GM23338 (cell line): ENCODE data around the gene SERP2. TPM values are rescaled to one million over a fixed set of nuclear protein-coding genes. Genes with fewer than 3 reads are reported as not detected.

Source experiments
- ATAC-seq: fragments of 200-7000 bp; cut with Tn5 transposase; 3 replicates; pipeline ENCODE4 v1.9.1; 2020
- DNase-seq: peaks from one replicate; pipeline ENCODE4 v3.0.0-alpha.2; 2015; ENCODE audit warnings: low spot score
- H2AFZ ChIP-seq: fragments of 200-600 bp; sonication (generic); 2 replicates; pipeline ENCODE4 v1.8.0; 2016; ENCODE audit warnings: antibody characterized with exemption, mild to moderate bottlenecking, moderate library complexity
- H3F3A ChIP-seq: fragments of 200-600 bp; sonication (generic); replicated peaks from 2 replicates; pipeline ENCODE4 v1.8.0; 2017; ENCODE audit warnings: antibody characterized with exemption, mixed run types, low read depth
- H3K27ac ChIP-seq: fragments of 200-600 bp; sonication (generic); 2 replicates; pipeline ENCODE4 v1.6.1; 2016; ENCODE audit warnings: low read depth
- H3K27me3 ChIP-seq: fragments of 200-600 bp; sonication (generic); 2 replicates; pipeline ENCODE4 v1.8.0; 2016; ENCODE audit warnings: mild to moderate bottlenecking, mixed run types, moderate library complexity; ENCODE audit not compliant: insufficient read depth
- H3K36me3 ChIP-seq: fragments of 200-600 bp; sonication (generic); 2 replicates; pipeline ENCODE4 v1.8.0; 2016; ENCODE audit warnings: mild to moderate bottlenecking; ENCODE audit not compliant: insufficient read depth
- H3K4me1 ChIP-seq: fragments of 200-600 bp; sonication (generic); 2 replicates; pipeline ENCODE4 v1.8.0; 2016; ENCODE audit warnings: mild to moderate bottlenecking, moderate library complexity; ENCODE audit not compliant: insufficient read depth
- H3K4me2 ChIP-seq: fragments of 200-600 bp; sonication (generic); 2 replicates; pipeline ENCODE4 v1.7.1; 2017; ENCODE audit warnings: mixed run types
- H3K4me3 ChIP-seq: fragments of 200-600 bp; sonication (generic); 2 replicates; pipeline ENCODE4 v1.6.1; 2016; ENCODE audit warnings: mixed run types
- H3K79me2 ChIP-seq: fragments of 200-600 bp; sonication (generic); replicated peaks from 2 replicates; pipeline ENCODE4 v1.8.0; 2017; ENCODE audit warnings: mild to moderate bottlenecking; ENCODE audit not compliant: insufficient read depth
- H3K9me2 ChIP-seq: fragments of 200-600 bp; sonication (generic); 2 replicates; pipeline ENCODE4 v1.8.0; 2017; ENCODE audit not compliant: insufficient read depth
- H4K20me1 ChIP-seq: fragments of 200-600 bp; sonication (generic); replicated peaks from 2 replicates; pipeline ENCODE4 v1.8.0; 2017; ENCODE audit warnings: mild to moderate bottlenecking; ENCODE audit not compliant: insufficient read depth
- H3K27ac Mint-ChIP-seq: 2 replicates; pipeline ENCODE4 v1.8.0; 2020; ENCODE audit warnings: inconsistent platforms, mild to moderate bottlenecking, moderate library complexity, mixed read lengths
- H3K27me3 Mint-ChIP-seq: 3 replicates; pipeline ENCODE4 v1.8.0; 2022; ENCODE audit warnings: low read depth, mild to moderate bottlenecking, moderate library complexity, mixed read lengths, inconsistent platforms; ENCODE audit not compliant: insufficient read depth, poor library complexity
- H3K36me3 Mint-ChIP-seq: 3 replicates; pipeline ENCODE4 v1.8.0; 2021; ENCODE audit warnings: low read depth, mild to moderate bottlenecking, inconsistent platforms, moderate library complexity, mixed read lengths
- H3K4me1 Mint-ChIP-seq: 3 replicates; pipeline ENCODE4 v1.8.0; 2020; ENCODE audit warnings: mild to moderate bottlenecking, inconsistent platforms, mixed read lengths
- H3K4me3 Mint-ChIP-seq: 3 replicates; pipeline ENCODE4 v1.8.0; 2021; ENCODE audit warnings: moderate library complexity, mild to moderate bottlenecking, inconsistent platforms, mixed read lengths
- H3K9me3 Mint-ChIP-seq: 3 replicates; pipeline ENCODE4 v1.8.0; 2020; ENCODE audit warnings: moderate library complexity, mild to moderate bottlenecking, inconsistent platforms, mixed read lengths
- CREB1 ChIP-seq: fragments of 250-450 bp; sonication (Bioruptor Pico); IDR thresholded peaks from 2 replicates; pipeline ENCODE4 v1.5.0; 2020; ENCODE audit warnings: low read depth, mild to moderate bottlenecking, moderate library complexity
- EZH2 ChIP-seq: fragments of 200-600 bp; sonication (generic); IDR thresholded peaks from one replicate; pipeline ENCODE4 v1.8.0; 2017; ENCODE audit warnings: antibody characterized with exemption, mild to moderate bottlenecking, low read depth; ENCODE audit not compliant: unreplicated experiment
- EZH2phosphoT487 ChIP-seq: fragments of 200-600 bp; sonication (generic); IDR thresholded peaks from one replicate; pipeline ENCODE4 v1.8.1; 2018; ENCODE audit warnings: antibody characterized with exemption; ENCODE audit not compliant: unreplicated experiment
- JUNB ChIP-seq: IDR thresholded peaks from one replicate; pipeline ENCODE4 v1.6.1; 2016; ENCODE audit warnings: antibody characterized with exemption; ENCODE audit not compliant: unreplicated experiment
- NANOG ChIP-seq: IDR thresholded peaks from 2 replicates; pipeline ENCODE4 v1.6.1; 2016; ENCODE audit warnings: antibody characterized with exemption, borderline replicate concordance
- POLR2AphosphoS5 ChIP-seq: IDR thresholded peaks from 2 replicates; pipeline ENCODE4 v1.6.1; 2016; ENCODE audit warnings: antibody characterized with exemption, low read depth
- STAT1 ChIP-seq: IDR thresholded peaks from one replicate; pipeline ENCODE4 v1.6.1; 2016; ENCODE audit warnings: antibody characterized with exemption; ENCODE audit not compliant: unreplicated experiment
- ZNF114 ChIP-seq: fragments of 250-450 bp; sonication (Bioruptor Pico); IDR thresholded peaks from 2 replicates; pipeline ENCODE4 v1.5.0; 2020; ENCODE audit warnings: mild to moderate bottlenecking, moderate library complexity
- ZNF331 ChIP-seq: fragments of 250-450 bp; sonication (Bioruptor Pico); IDR thresholded peaks from 2 replicates; pipeline ENCODE4 v1.5.0; 2020; ENCODE audit warnings: low read depth, mild to moderate bottlenecking, moderate library complexity
- polyA plus RNA-seq: library from polyadenylated mRNA; unstranded; fragments of >200 nt; fragmentation: Nextera tagmentation; extraction: Ambion mirVana; gene quantifications from 2 replicates; pipeline ENCODE4 v1.2.1, GENCODE V29; 2016
- total RNA-seq: library from RNA; depleted of rRNA; stranded (reverse); fragments of >200 nt; shearing (Covaris generic); gene quantifications from 2 replicates; pipeline ENCODE4 v1.2.3, GENCODE V29; 2014
- TF ChIP-seq, protein P1 (sequence below): IDR thresholded peaks from 2 replicates; pipeline ENCODE4 v1.6.1; 2016; ENCODE audit warnings: antibody characterized with exemption
- TF ChIP-seq, protein P2 (sequence below): IDR thresholded peaks from one replicate; pipeline ENCODE4 v1.6.1; 2018; ENCODE audit warnings: antibody characterized with exemption; ENCODE audit not compliant: unreplicated experiment
- TF ChIP-seq, protein P3 (sequence below): fragments of 250-450 bp; sonication (Bioruptor Pico); IDR thresholded peaks from 2 replicates; pipeline ENCODE4 v1.5.0; 2020; ENCODE audit warnings: mild to moderate bottlenecking, moderate library complexity
- TF ChIP-seq, protein P4 (sequence below), 2 experiments: fragments of 200-600 bp in 1 of 2; sonication (generic) in 1 of 2; conservative IDR thresholded peaks; 2 replicates each; pipeline versions ENCODE4 v1.5.1 to v1.6.1; 2016 to 2017; ENCODE audit warnings: antibody characterized with exemption in 2 of 2, low read depth in 2 of 2, mild to moderate bottlenecking in 2 of 2, moderate library complexity in 1 of 2

SERP2 gene
- total and polyA plus RNA-seq, 2 experiments from 2014 or later: 0.59 to 3.4 TPM

DNA sequence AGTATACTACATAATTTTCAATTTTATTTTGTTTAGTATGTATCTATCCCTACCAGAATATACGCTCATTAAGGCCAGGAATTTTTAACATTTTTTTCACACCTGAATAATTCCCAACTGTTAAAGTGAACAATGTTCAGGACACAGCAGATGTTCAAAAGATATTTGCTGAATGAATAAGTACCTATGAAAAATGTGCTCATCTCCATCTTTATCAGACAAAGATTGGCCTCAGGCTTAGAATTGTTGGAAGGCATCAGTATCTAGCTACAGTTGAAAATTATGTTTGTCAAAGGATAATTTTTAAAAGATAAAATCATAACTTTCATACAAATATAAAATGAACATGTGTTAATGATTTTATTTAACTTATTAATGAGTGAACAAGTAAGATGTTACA lies 30.9 kb upstream of the SERP2 start:
- Histone ChIP-seq H3K9me2 (no peaks in the 10 kb centered on the region), H3K27ac (no peak overlapping the region), H3K4me3 (no peak overlapping the region), H3K79me2 (no peaks in the 10 kb centered on the region), H4K20me1 (no peaks in the 10 kb centered on the region), H3F3A (no peaks in the 10 kb centered on the region), H3K4me2 (no peak overlapping the region), H2AFZ (no peak overlapping the region), H3K4me1 (peaks cover 5% of the 10 kb centered on the region; the same call in 1 of the 2 replicates), H3K27me3 (no peaks in the 10 kb centered on the region), H3K36me3 (no peaks in the 10 kb centered on the region)
- H3K27ac Mint-ChIP-seq: no peak overlapping the region
- no peaks in the 10 kb centered on the region for H3K36me3 Mint-ChIP-seq
- DNase-seq: no peak
- no peaks in the 10 kb centered on the region for H3K27me3 Mint-ChIP-seq
- no peaks in the 10 kb centered on the region for H3K4me1 Mint-ChIP-seq
- H3K9me3 Mint-ChIP-seq: peaks cover 3% of the 10 kb centered on the region; the same call in 1 of the 3 replicates
- TF ChIP-seq ZNF114 (no peak), EZH2 (no peak), STAT1 (no peak), NANOG (no peak), ZNF331 (CRISPR knock-in tag) (no peak), EZH2phosphoT487 (no peak), JUNB (no peak), POLR2AphosphoS5 (no peak), CREB1 (no peak)
- TF ChIP-seq, protein P1, sequence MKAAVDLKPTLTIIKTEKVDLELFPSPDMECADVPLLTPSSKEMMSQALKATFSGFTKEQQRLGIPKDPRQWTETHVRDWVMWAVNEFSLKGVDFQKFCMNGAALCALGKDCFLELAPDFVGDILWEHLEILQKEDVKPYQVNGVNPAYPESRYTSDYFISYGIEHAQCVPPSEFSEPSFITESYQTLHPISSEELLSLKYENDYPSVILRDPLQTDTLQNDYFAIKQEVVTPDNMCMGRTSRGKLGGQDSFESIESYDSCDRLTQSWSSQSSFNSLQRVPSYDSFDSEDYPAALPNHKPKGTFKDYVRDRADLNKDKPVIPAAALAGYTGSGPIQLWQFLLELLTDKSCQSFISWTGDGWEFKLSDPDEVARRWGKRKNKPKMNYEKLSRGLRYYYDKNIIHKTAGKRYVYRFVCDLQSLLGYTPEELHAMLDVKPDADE: no peak
- TF ChIP-seq, protein P2, sequence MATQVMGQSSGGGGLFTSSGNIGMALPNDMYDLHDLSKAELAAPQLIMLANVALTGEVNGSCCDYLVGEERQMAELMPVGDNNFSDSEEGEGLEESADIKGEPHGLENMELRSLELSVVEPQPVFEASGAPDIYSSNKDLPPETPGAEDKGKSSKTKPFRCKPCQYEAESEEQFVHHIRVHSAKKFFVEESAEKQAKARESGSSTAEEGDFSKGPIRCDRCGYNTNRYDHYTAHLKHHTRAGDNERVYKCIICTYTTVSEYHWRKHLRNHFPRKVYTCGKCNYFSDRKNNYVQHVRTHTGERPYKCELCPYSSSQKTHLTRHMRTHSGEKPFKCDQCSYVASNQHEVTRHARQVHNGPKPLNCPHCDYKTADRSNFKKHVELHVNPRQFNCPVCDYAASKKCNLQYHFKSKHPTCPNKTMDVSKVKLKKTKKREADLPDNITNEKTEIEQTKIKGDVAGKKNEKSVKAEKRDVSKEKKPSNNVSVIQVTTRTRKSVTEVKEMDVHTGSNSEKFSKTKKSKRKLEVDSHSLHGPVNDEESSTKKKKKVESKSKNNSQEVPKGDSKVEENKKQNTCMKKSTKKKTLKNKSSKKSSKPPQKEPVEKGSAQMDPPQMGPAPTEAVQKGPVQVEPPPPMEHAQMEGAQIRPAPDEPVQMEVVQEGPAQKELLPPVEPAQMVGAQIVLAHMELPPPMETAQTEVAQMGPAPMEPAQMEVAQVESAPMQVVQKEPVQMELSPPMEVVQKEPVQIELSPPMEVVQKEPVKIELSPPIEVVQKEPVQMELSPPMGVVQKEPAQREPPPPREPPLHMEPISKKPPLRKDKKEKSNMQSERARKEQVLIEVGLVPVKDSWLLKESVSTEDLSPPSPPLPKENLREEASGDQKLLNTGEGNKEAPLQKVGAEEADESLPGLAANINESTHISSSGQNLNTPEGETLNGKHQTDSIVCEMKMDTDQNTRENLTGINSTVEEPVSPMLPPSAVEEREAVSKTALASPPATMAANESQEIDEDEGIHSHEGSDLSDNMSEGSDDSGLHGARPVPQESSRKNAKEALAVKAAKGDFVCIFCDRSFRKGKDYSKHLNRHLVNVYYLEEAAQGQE: no peak
- TF ChIP-seq, protein P3, sequence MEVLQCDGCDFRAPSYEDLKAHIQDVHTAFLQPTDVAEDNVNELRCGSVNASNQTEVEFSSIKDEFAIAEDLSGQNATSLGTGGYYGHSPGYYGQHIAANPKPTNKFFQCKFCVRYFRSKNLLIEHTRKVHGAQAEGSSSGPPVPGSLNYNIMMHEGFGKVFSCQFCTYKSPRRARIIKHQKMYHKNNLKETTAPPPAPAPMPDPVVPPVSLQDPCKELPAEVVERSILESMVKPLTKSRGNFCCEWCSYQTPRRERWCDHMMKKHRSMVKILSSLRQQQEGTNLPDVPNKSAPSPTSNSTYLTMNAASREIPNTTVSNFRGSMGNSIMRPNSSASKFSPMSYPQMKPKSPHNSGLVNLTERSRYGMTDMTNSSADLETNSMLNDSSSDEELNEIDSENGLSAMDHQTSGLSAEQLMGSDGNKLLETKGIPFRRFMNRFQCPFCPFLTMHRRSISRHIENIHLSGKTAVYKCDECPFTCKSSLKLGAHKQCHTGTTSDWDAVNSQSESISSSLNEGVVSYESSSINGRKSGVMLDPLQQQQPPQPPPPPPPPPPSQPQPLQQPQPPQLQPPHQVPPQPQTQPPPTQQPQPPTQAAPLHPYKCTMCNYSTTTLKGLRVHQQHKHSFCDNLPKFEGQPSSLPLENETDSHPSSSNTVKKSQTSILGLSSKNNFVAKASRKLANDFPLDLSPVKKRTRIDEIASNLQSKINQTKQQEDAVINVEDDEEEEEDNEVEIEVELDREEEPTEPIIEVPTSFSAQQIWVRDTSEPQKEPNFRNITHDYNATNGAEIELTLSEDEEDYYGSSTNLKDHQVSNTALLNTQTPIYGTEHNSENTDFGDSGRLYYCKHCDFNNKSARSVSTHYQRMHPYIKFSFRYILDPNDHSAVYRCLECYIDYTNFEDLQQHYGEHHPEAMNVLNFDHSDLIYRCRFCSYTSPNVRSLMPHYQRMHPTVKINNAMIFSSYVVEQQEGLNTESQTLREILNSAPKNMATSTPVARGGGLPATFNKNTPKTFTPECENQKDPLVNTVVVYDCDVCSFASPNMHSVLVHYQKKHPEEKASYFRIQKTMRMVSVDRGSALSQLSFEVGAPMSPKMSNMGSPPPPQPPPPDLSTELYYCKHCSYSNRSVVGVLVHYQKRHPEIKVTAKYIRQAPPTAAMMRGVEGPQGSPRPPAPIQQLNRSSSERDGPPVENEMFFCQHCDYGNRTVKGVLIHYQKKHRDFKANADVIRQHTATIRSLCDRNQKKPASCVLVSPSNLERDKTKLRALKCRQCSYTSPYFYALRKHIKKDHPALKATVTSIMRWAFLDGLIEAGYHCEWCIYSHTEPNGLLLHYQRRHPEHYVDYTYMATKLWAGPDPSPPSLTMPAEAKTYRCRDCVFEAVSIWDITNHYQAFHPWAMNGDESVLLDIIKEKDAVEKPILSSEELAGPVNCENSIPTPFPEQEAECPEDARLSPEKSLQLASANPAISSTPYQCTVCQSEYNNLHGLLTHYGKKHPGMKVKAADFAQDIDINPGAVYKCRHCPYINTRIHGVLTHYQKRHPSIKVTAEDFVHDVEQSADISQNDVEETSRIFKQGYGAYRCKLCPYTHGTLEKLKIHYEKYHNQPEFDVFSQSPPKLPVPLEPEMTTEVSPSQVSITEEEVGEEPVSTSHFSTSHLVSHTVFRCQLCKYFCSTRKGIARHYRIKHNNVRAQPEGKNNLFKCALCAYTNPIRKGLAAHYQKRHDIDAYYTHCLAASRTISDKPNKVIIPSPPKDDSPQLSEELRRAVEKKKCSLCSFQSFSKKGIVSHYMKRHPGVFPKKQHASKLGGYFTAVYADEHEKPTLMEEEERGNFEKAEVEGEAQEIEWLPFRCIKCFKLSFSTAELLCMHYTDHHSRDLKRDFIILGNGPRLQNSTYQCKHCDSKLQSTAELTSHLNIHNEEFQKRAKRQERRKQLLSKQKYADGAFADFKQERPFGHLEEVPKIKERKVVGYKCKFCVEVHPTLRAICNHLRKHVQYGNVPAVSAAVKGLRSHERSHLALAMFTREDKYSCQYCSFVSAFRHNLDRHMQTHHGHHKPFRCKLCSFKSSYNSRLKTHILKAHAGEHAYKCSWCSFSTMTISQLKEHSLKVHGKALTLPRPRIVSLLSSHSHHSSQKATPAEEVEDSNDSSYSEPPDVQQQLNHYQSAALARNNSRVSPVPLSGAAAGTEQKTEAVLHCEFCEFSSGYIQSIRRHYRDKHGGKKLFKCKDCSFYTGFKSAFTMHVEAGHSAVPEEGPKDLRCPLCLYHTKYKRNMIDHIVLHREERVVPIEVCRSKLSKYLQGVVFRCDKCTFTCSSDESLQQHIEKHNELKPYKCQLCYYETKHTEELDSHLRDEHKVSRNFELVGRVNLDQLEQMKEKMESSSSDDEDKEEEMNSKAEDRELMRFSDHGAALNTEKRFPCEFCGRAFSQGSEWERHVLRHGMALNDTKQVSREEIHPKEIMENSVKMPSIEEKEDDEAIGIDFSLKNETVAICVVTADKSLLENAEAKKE: no peak
- TF ChIP-seq, protein P4, sequence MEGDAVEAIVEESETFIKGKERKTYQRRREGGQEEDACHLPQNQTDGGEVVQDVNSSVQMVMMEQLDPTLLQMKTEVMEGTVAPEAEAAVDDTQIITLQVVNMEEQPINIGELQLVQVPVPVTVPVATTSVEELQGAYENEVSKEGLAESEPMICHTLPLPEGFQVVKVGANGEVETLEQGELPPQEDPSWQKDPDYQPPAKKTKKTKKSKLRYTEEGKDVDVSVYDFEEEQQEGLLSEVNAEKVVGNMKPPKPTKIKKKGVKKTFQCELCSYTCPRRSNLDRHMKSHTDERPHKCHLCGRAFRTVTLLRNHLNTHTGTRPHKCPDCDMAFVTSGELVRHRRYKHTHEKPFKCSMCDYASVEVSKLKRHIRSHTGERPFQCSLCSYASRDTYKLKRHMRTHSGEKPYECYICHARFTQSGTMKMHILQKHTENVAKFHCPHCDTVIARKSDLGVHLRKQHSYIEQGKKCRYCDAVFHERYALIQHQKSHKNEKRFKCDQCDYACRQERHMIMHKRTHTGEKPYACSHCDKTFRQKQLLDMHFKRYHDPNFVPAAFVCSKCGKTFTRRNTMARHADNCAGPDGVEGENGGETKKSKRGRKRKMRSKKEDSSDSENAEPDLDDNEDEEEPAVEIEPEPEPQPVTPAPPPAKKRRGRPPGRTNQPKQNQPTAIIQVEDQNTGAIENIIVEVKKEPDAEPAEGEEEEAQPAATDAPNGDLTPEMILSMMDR (conservative IDR thresholded peaks at IDR 0.05; ENCODE audit: low read depth in 2 of 2): no peak
- H3K4me3 Mint-ChIP-seq: no peak overlapping the region
- no peak for ATAC-seq
